GM18505 (cell line): Measurements from ENCODE around the gene ZSCAN25.
"Not testable (repeated sequence)": the region's sequence is repeated elsewhere in the genome, so short reads cannot be mapped to it uniquely, and the experiment has no call there.

Experiments
- ATAC-seq: cut with Tn5 transposase; IDR thresholded peaks from one replicate; pipeline ENCODE4 v1.9.1; 2021; ENCODE audit not compliant: unreplicated experiment
- POLR2A ChIP-seq: IDR thresholded peaks from 4 replicates; pipeline ENCODE4 v1.6.1; 2011; ENCODE audit warnings: borderline replicate concordance; ENCODE audit not compliant: insufficient read depth, insufficient read length; ENCODE audit errors: extremely low read depth

Gene ZSCAN25

GRCh38 chr7:99643464-99643863 lies 26.7 kb downstream of the ZSCAN25 start:
- TF ChIP-seq POLR2A, result no peak
- no peak for ATAC-seq

GRCh38 chr7:99644431-99644830 lies 27.7 kb downstream of the ZSCAN25 start:
- TF ChIP-seq POLR2A, result no peak
- ATAC-seq, result no peak

DNA sequence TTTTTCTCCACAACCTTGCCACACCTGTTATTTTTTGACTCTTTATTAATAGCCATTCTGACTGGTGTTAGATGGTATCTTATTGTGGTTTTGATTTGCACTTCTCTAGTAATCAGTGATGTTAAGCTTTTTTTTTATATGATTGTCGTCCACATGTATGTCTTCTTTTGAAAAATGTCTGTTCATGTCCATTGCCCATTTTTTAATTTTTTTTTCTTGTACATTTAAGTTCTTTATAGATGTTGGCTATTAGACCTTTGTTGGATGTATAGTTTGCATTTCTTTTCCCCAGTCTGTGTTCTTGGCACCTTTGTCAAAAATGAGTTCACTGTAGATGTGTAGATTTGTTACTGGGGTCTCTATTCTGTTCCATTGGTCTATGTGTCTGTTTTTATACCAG lies 28.8 kb downstream of the ZSCAN25 start:
- ATAC-seq, result no peak
- no peak for TF ChIP-seq POLR2A

DNA sequence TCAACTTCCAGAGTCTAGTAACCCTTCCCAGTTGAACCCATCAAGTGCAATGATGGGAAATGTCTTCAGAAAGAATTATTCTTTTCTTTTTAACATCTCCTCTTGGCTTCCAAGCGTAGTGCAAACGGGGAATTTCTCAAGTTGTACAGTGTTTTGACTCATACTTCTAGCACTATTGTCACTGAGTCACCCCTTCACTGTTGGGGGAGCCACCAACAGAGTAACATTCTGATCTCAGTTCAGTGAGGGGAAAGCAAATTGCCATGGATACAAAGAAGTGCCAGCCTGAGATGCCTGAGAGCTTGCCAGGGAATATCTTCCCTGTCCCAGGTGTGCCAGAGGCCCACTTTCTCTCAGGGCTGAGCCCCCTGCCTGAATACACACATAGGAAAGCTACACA lies 32.1 kb downstream of the ZSCAN25 start:
- TF ChIP-seq POLR2A, result no peak
- ATAC-seq, result no peak

DNA sequence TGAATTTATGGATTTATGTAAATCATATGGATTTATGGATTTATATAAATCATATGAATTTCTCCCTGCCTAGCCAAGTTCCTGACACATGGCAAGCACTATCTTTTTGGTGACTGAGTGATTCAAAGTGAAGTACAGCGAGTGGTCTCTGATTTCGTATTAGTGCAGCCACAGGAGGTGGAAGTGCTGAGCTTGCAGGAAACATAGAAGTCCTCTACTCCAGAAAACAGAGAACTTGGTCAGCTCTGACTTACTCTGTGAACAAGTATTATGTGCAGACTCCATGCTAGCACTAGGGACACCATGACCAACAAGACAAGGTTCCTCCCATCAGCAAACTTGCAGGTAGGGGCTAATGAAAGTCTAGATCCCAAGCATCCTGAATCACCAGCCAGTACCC lies 34.5 kb downstream of the ZSCAN25 start:
- ATAC-seq, result no peak
- no peak for TF ChIP-seq POLR2A

DNA sequence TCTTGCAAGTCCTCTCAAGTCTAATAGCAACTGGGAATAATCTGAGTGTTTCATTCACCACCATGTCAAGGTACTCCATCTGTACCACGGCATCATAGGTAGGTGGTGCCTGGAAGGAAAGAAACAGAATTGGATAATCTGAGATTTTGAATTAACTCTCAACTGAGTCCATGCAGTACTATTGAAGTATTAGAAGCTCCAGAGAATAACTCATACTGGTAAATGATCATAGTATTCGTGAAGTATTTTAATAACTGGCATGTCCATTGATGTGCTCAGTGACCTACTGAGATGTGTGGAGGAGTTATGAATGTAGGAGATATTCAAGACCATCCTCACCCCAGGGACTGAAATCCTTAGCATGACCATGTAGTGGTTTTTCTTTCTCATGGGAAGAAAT lies 35.9 kb downstream of the ZSCAN25 start:
- ATAC-seq, result no peak
- TF ChIP-seq POLR2A, result no peak

- ATAC-seq, result not testable (repeated sequence)
Measured at GRCh38 chr7:99653269-99653668, 36.5 kb downstream of the ZSCAN25 start.

GRCh38 chr7:99653754-99654153 lies 37.0 kb downstream of the ZSCAN25 start:
- ATAC-seq, result no peak
- TF ChIP-seq POLR2A, result no peak

GRCh38 chr7:99654626-99655025 lies 37.9 kb downstream of the ZSCAN25 start:
- ATAC-seq, result not testable (repeated sequence)

DNA sequence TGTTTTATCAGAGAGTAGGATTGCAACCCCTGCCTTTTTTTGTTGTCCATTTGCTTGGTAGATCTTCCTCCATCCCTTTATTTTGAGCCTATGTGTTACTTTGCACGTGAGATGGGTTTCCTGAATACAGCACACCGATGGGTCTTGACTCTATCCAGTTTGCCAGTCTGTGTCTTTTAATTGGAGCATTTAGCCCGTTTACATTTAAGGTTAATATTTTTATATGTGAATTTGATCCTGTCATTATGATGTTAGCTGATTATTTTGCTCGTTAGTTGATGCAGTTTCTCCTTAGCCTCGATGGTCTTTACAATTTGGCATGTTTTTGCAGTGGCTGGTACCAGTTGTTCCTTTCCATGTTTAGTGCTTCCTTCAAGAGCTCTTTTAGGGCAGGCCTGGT lies 41.1 kb downstream of the ZSCAN25 start:
- not testable (repeated sequence) for ATAC-seq

- no peak for ATAC-seq
- TF ChIP-seq POLR2A, result no peak
Measured at GRCh38 chr7:99665312-99666012, 48.7 kb downstream of the ZSCAN25 start.

- no peak for ATAC-seq
- TF ChIP-seq POLR2A, result no peak
Measured at GRCh38 chr7:99666013-99666395, 49.3 kb downstream of the ZSCAN25 start.

DNA sequence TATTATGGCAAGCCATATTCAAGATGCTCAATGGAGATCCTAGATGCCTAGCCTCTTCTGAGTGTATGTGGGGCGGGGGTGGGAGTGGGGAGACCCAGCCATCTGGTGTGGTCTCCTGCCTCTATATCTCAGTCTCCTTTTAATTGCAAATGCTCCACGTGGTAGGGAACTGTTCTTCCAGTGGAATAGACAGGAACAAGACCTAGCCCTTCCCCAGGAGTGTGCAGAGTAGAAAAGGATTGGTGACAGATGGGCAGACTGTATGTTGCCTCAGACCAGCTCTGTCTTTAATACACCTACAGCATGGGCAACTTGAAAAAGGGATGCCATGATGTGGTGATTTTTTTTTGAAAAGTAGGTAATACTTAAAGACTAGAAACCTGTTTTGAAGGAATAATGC lies 50.4 kb downstream of the ZSCAN25 start:
- no peak for TF ChIP-seq POLR2A
- ATAC-seq, result no peak

- TF ChIP-seq POLR2A, result no peak
- ATAC-seq, result no peak
Measured at GRCh38 chr7:99668541-99668940, 51.8 kb downstream of the ZSCAN25 start.

GRCh38 chr7:99669782-99670181 lies 53.0 kb downstream of the ZSCAN25 start:
- no peak for TF ChIP-seq POLR2A
- no peak for ATAC-seq

DNA sequence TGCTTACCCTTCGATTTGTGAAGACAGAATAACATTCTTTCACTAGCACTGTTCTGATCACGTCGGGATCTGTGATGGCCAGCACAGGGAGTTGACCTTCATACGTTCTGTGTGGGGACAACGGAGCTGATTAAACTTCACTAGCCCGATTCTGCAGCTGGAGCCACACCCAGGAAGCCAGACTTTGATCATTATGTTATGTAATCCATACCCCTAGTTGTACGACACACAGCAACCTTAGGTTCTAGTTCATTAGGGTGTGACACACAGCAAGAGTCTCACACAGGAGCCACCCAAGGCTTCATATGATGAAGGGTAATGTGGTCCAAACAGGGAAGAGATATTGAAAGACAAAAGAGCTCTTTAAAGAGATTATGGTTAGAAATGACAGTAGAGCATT lies 55.8 kb downstream of the ZSCAN25 start:
- TF ChIP-seq POLR2A, result no peak
- no peak for ATAC-seq
